Measurements from ENCODE around the gene COL11A1.
A peak's percentile ranks its signal among the peaks of the same experiment; 100 is the strongest.

COL11A1 gene

GRCh38 chr1:103024051-103024450 lies 84.3 kb downstream of the COL11A1 start:
- TF ChIP-seq CTCF (IDR thresholded peaks at IDR 0.05; ENCODE audit: extremely low read depth, missing control alignments) = no peak
- DNase-seq (ENCODE audit: low spot score) = no peak

- no peak for TF ChIP-seq CTCF (IDR thresholded peaks at IDR 0.05; ENCODE audit: extremely low read depth, missing control alignments)
- DNase-seq (ENCODE audit: low spot score) = no peak
Measured at GRCh38 chr1:103002005-103002404, 106.3 kb downstream of the COL11A1 start.

GRCh38 chr1:102978874-102979273 lies 129.4 kb downstream of the COL11A1 start:
- DNase-seq (ENCODE audit: low spot score) = no peak
- TF ChIP-seq CTCF (IDR thresholded peaks at IDR 0.05; ENCODE audit: extremely low read depth, missing control alignments) = no peak

- DNase-seq (ENCODE audit: low spot score) = no peak
- no peak for TF ChIP-seq CTCF (IDR thresholded peaks at IDR 0.05; ENCODE audit: extremely low read depth, missing control alignments)
Measured at GRCh38 chr1:102977292-102977691, 131.0 kb downstream of the COL11A1 start.

GRCh38 chr1:102970496-102971078 lies 137.7 kb downstream of the COL11A1 start:
- peak; percentile 26 for DNase-seq (ENCODE audit: low spot score)
- TF ChIP-seq CTCF (IDR thresholded peaks at IDR 0.05; ENCODE audit: extremely low read depth, missing control alignments) = peak; percentile 36

- no peak for TF ChIP-seq CTCF (IDR thresholded peaks at IDR 0.05; ENCODE audit: extremely low read depth, missing control alignments)
Measured at GRCh38 chr1:102967786-102968185, 140.5 kb downstream of the COL11A1 start.

GRCh38 chr1:102961549-102961948 lies 146.8 kb downstream of the COL11A1 start:
- no peak for TF ChIP-seq CTCF (IDR thresholded peaks at IDR 0.05; ENCODE audit: extremely low read depth, missing control alignments)
- DNase-seq (ENCODE audit: low spot score) = no peak

More at GRCh38 chr1:102967786-102968185, 140.5 kb downstream of the COL11A1 start:
- no peak for DNase-seq (ENCODE audit: low spot score)
